DND-41 (cell line): Measurements from ENCODE around the gene CLTCL1.

Source experiments
- EZH2 ChIP-seq: IDR thresholded peaks from 3 replicates; pipeline ENCODE4 v1.6.1; 2012; ENCODE audit warnings: borderline replicate concordance, low read depth, mild to moderate bottlenecking, moderate library complexity, low read length, inconsistent platforms; ENCODE audit not compliant: severe bottlenecking
- TF ChIP-seq, protein P1 (sequence below): IDR thresholded peaks from 2 replicates; pipeline ENCODE4 v1.5.1; 2012; ENCODE audit warnings: borderline replicate concordance, low read length, moderate library complexity, mild to moderate bottlenecking; ENCODE audit not compliant: poor library complexity, severe bottlenecking; ENCODE audit errors: extremely low read depth

DNA sequence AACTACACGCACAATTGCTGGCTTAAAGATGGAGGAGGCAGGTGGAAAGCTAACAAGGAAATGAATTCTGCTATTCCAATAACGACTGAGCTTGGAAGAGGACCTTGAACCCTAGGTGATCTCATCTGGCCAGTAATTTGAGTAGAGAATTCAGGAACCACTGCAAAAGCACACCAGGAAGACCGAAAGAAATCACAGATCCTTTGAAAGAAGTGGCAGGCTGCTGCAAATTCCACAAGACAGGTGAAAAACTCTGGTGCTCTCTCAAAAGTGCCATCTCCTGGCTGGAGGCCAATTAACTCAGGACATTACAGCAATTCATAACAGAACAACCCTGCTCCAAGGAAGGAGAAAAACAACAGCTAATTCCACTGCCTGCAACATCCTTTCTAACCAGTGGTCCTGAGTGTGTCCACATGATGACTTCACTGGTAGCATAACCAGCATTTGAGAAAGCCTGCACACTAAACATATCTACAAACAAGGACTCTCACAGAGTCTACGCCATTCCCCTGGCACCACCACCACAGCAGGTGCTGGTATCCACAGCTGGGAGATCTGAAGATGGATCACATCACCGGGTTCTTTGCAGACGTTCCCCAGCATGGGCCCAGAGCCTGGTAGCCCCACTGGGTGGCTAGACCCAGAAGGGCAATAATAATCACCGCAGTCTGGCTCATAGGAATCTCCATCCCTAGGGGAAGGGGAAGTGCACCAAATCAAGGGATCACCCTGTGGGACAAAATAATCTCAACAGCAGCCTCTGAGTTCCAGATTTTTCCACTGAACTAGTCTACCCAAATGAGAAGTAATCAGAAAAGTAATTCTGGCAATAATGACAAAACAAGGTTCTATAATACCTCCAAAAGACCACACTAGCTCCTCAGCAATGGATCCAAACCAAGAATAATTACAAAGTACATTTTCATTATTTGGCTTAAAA is 44.9 kb upstream of the CLTCL1 start:
- TF ChIP-seq, protein P1, sequence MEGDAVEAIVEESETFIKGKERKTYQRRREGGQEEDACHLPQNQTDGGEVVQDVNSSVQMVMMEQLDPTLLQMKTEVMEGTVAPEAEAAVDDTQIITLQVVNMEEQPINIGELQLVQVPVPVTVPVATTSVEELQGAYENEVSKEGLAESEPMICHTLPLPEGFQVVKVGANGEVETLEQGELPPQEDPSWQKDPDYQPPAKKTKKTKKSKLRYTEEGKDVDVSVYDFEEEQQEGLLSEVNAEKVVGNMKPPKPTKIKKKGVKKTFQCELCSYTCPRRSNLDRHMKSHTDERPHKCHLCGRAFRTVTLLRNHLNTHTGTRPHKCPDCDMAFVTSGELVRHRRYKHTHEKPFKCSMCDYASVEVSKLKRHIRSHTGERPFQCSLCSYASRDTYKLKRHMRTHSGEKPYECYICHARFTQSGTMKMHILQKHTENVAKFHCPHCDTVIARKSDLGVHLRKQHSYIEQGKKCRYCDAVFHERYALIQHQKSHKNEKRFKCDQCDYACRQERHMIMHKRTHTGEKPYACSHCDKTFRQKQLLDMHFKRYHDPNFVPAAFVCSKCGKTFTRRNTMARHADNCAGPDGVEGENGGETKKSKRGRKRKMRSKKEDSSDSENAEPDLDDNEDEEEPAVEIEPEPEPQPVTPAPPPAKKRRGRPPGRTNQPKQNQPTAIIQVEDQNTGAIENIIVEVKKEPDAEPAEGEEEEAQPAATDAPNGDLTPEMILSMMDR = no peak
- TF ChIP-seq EZH2 = no peak
